ENCODE data around the gene NAA38.

DNA sequence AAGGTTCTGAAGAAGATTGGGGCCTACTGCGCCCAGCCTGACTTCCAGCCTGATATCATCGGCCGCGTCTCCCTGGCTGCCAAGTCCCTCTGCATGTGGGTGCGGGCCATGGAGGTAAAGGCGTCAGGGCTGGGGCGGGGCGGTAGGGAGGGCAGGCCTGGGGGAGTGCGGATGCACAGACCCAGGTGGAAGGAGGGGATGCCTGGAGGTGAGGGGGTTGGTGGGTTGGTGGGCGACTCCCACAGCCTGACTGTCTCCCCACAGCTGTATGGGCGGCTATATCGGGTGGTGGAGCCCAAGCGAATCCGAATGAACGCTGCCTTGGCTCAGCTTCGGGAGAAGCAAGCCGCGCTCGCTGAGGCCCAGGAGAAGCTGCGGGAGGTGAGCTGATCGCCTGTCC lies 50.2 kb downstream of the NAA38 start:
- no peak for TF ChIP-seq EZH2 (IDR thresholded peaks at IDR 0.05; ENCODE audit: borderline replicate concordance, low read length)
- TF ChIP-seq, protein P1, sequence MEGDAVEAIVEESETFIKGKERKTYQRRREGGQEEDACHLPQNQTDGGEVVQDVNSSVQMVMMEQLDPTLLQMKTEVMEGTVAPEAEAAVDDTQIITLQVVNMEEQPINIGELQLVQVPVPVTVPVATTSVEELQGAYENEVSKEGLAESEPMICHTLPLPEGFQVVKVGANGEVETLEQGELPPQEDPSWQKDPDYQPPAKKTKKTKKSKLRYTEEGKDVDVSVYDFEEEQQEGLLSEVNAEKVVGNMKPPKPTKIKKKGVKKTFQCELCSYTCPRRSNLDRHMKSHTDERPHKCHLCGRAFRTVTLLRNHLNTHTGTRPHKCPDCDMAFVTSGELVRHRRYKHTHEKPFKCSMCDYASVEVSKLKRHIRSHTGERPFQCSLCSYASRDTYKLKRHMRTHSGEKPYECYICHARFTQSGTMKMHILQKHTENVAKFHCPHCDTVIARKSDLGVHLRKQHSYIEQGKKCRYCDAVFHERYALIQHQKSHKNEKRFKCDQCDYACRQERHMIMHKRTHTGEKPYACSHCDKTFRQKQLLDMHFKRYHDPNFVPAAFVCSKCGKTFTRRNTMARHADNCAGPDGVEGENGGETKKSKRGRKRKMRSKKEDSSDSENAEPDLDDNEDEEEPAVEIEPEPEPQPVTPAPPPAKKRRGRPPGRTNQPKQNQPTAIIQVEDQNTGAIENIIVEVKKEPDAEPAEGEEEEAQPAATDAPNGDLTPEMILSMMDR (conservative IDR thresholded peaks at IDR 0.05 in 1 of 2, IDR thresholded peaks at IDR 0.05 in 1 of 2; ENCODE audit: extremely low read depth in 1 of 2, insufficient read depth in 1 of 2, low read depth in 1 of 2, low read length in 2 of 2), result no peak
